GM23338 (cell line): ENCODE measurements around the gene PRPF18. TPM values are rescaled to one million over a fixed set of nuclear protein-coding genes. Genes with fewer than 3 reads are reported as not detected.

ENCODE experiments used
- ATAC-seq: fragments of 200-7000 bp; cut with Tn5 transposase; 3 replicates; pipeline ENCODE4 v1.9.1; 2020
- DNase-seq: peaks from one replicate; pipeline ENCODE4 v3.0.0-alpha.2; 2015; ENCODE audit warnings: low spot score
- H2AFZ ChIP-seq: fragments of 200-600 bp; sonication (generic); 2 replicates; pipeline ENCODE4 v1.8.0; 2016; ENCODE audit warnings: antibody characterized with exemption, mild to moderate bottlenecking, moderate library complexity
- H3F3A ChIP-seq: fragments of 200-600 bp; sonication (generic); replicated peaks from 2 replicates; pipeline ENCODE4 v1.8.0; 2017; ENCODE audit warnings: antibody characterized with exemption, mixed run types, low read depth
- H3K27ac ChIP-seq: fragments of 200-600 bp; sonication (generic); 2 replicates; pipeline ENCODE4 v1.6.1; 2016; ENCODE audit warnings: low read depth
- H3K27me3 ChIP-seq: fragments of 200-600 bp; sonication (generic); 2 replicates; pipeline ENCODE4 v1.8.0; 2016; ENCODE audit warnings: mild to moderate bottlenecking, mixed run types, moderate library complexity; ENCODE audit not compliant: insufficient read depth
- H3K36me3 ChIP-seq: fragments of 200-600 bp; sonication (generic); 2 replicates; pipeline ENCODE4 v1.8.0; 2016; ENCODE audit warnings: mild to moderate bottlenecking; ENCODE audit not compliant: insufficient read depth
- H3K4me1 ChIP-seq: fragments of 200-600 bp; sonication (generic); 2 replicates; pipeline ENCODE4 v1.8.0; 2016; ENCODE audit warnings: mild to moderate bottlenecking, moderate library complexity; ENCODE audit not compliant: insufficient read depth
- H3K4me2 ChIP-seq: fragments of 200-600 bp; sonication (generic); 2 replicates; pipeline ENCODE4 v1.7.1; 2017; ENCODE audit warnings: mixed run types
- H3K4me3 ChIP-seq: fragments of 200-600 bp; sonication (generic); 2 replicates; pipeline ENCODE4 v1.6.1; 2016; ENCODE audit warnings: mixed run types
- H3K79me2 ChIP-seq: fragments of 200-600 bp; sonication (generic); replicated peaks from 2 replicates; pipeline ENCODE4 v1.8.0; 2017; ENCODE audit warnings: mild to moderate bottlenecking; ENCODE audit not compliant: insufficient read depth
- H3K9me2 ChIP-seq: fragments of 200-600 bp; sonication (generic); 2 replicates; pipeline ENCODE4 v1.8.0; 2017; ENCODE audit not compliant: insufficient read depth
- H4K20me1 ChIP-seq: fragments of 200-600 bp; sonication (generic); replicated peaks from 2 replicates; pipeline ENCODE4 v1.8.0; 2017; ENCODE audit warnings: mild to moderate bottlenecking; ENCODE audit not compliant: insufficient read depth
- H3K27ac Mint-ChIP-seq: 2 replicates; pipeline ENCODE4 v1.8.0; 2020; ENCODE audit warnings: inconsistent platforms, mild to moderate bottlenecking, moderate library complexity, mixed read lengths
- H3K27me3 Mint-ChIP-seq: 3 replicates; pipeline ENCODE4 v1.8.0; 2022; ENCODE audit warnings: low read depth, mild to moderate bottlenecking, moderate library complexity, mixed read lengths, inconsistent platforms; ENCODE audit not compliant: insufficient read depth, poor library complexity
- H3K36me3 Mint-ChIP-seq: 3 replicates; pipeline ENCODE4 v1.8.0; 2021; ENCODE audit warnings: low read depth, mild to moderate bottlenecking, inconsistent platforms, moderate library complexity, mixed read lengths
- H3K4me1 Mint-ChIP-seq: 3 replicates; pipeline ENCODE4 v1.8.0; 2020; ENCODE audit warnings: mild to moderate bottlenecking, inconsistent platforms, mixed read lengths
- H3K4me3 Mint-ChIP-seq: 3 replicates; pipeline ENCODE4 v1.8.0; 2021; ENCODE audit warnings: moderate library complexity, mild to moderate bottlenecking, inconsistent platforms, mixed read lengths
- H3K9me3 Mint-ChIP-seq: 3 replicates; pipeline ENCODE4 v1.8.0; 2020; ENCODE audit warnings: moderate library complexity, mild to moderate bottlenecking, inconsistent platforms, mixed read lengths
- EZH2 ChIP-seq: fragments of 200-600 bp; sonication (generic); IDR thresholded peaks from one replicate; pipeline ENCODE4 v1.8.0; 2017; ENCODE audit warnings: antibody characterized with exemption, mild to moderate bottlenecking, low read depth; ENCODE audit not compliant: unreplicated experiment
- EZH2phosphoT487 ChIP-seq: fragments of 200-600 bp; sonication (generic); IDR thresholded peaks from one replicate; pipeline ENCODE4 v1.8.1; 2018; ENCODE audit warnings: antibody characterized with exemption; ENCODE audit not compliant: unreplicated experiment
- JUNB ChIP-seq: IDR thresholded peaks from one replicate; pipeline ENCODE4 v1.6.1; 2016; ENCODE audit warnings: antibody characterized with exemption; ENCODE audit not compliant: unreplicated experiment
- NANOG ChIP-seq: IDR thresholded peaks from 2 replicates; pipeline ENCODE4 v1.6.1; 2016; ENCODE audit warnings: antibody characterized with exemption, borderline replicate concordance
- POLR2AphosphoS5 ChIP-seq: IDR thresholded peaks from 2 replicates; pipeline ENCODE4 v1.6.1; 2016; ENCODE audit warnings: antibody characterized with exemption, low read depth
- REST ChIP-seq: IDR thresholded peaks from one replicate; pipeline ENCODE4 v1.6.1; 2018; ENCODE audit warnings: antibody characterized with exemption; ENCODE audit not compliant: unreplicated experiment
- STAT1 ChIP-seq: IDR thresholded peaks from one replicate; pipeline ENCODE4 v1.6.1; 2016; ENCODE audit warnings: antibody characterized with exemption; ENCODE audit not compliant: unreplicated experiment
- ZNF114 ChIP-seq: fragments of 250-450 bp; sonication (Bioruptor Pico); IDR thresholded peaks from 2 replicates; pipeline ENCODE4 v1.5.0; 2020; ENCODE audit warnings: mild to moderate bottlenecking, moderate library complexity
- ZNF331 ChIP-seq: fragments of 250-450 bp; sonication (Bioruptor Pico); IDR thresholded peaks from 2 replicates; pipeline ENCODE4 v1.5.0; 2020; ENCODE audit warnings: low read depth, mild to moderate bottlenecking, moderate library complexity
- polyA plus RNA-seq: library from polyadenylated mRNA; unstranded; fragments of >200 nt; fragmentation: Nextera tagmentation; extraction: Ambion mirVana; gene quantifications from 2 replicates; pipeline ENCODE4 v1.2.1, GENCODE V29; 2016
- total RNA-seq: library from RNA; depleted of rRNA; stranded (reverse); fragments of >200 nt; shearing (Covaris generic); gene quantifications from 2 replicates; pipeline ENCODE4 v1.2.3, GENCODE V29; 2014
- TF ChIP-seq, protein P1 (sequence below): fragments of 250-450 bp; sonication (Bioruptor Pico); IDR thresholded peaks from 2 replicates; pipeline ENCODE4 v1.5.0; 2020; ENCODE audit warnings: mild to moderate bottlenecking, moderate library complexity
- TF ChIP-seq, protein P2 (sequence below), 2 experiments: fragments of 200-600 bp in 1 of 2; sonication (generic) in 1 of 2; conservative IDR thresholded peaks; 2 replicates each; pipeline versions ENCODE4 v1.5.1 to v1.6.1; 2016 to 2017; ENCODE audit warnings: antibody characterized with exemption in 2 of 2, low read depth in 2 of 2, mild to moderate bottlenecking in 2 of 2, moderate library complexity in 1 of 2

PRPF18 gene
- total and polyA plus RNA-seq, 2 experiments from 2014 or later, result 15.1 to 17.2 TPM

DNA sequence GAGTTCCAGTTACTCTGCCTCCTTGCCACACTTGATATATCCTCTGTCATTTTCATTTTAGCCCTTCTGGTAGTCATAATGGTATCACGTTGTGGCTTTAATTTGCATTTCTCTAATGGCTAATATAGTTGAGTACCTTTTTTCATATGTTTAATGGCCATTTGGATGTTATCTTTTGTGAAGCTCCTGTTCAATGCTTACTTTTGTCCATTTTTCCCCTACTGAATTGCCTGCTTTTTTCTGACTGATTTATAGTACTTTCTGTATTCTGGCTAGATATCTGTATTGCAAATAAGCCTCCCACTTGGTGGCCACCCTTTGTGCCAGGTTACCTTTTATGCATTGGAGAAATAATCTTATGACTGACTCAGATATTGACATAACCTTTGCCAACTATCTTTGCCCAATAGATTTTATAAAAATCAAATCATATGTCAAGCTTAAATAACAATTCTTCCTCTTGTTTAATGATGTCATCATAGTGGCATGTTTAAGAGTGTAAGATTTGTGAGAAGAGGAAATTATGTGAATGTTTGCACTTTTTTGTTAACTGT, 50.6 kb downstream of the PRPF18 start:
- H3K4me1 Mint-ChIP-seq, result no peaks in the 10 kb centered on the region
- H3K36me3 Mint-ChIP-seq, result peaks cover 34% of the 10 kb centered on the region
- Histone ChIP-seq H3F3A (no peaks in the 10 kb centered on the region), H3K9me2 (no peaks in the 10 kb centered on the region), H3K4me3 (no peak overlapping the region), H3K27me3 (no peaks in the 10 kb centered on the region), H3K36me3 (peaks cover 10% of the 10 kb centered on the region), H3K79me2 (no peaks in the 10 kb centered on the region), H3K27ac (no peak overlapping the region), H3K4me1 (no peaks in the 10 kb centered on the region), H4K20me1 (no peaks in the 10 kb centered on the region), H2AFZ (no peak overlapping the region), H3K4me2 (no peak overlapping the region)
- H3K9me3 Mint-ChIP-seq, result peaks cover 19% of the 10 kb centered on the region
- no peak for ATAC-seq
- peaks cover 4% of the 10 kb centered on the region for H3K27me3 Mint-ChIP-seq
- H3K27ac Mint-ChIP-seq, result no peak overlapping the region
- TF ChIP-seq REST (no peak), ZNF331 (CRISPR knock-in tag) (no peak)
- no peak for DNase-seq
- H3K4me3 Mint-ChIP-seq, result no peak overlapping the region

GRCh38 chr10:13637894-13638293, 51.1 kb downstream of the PRPF18 start:
- no peaks in the 10 kb centered on the region for H4K20me1 ChIP-seq
- no peak overlapping the region for H2AFZ ChIP-seq
- Mint-ChIP-seq H3K27me3 (peaks cover 4% of the 10 kb centered on the region), H3K27ac (no peak overlapping the region), H3K9me3 (peaks cover 24% of the 10 kb centered on the region), H3K36me3 (peaks cover 39% of the 10 kb centered on the region), H3K4me1 (no peaks in the 10 kb centered on the region; the same call in 2 of the 3 replicates), H3K4me3 (no peak overlapping the region)
- H3F3A ChIP-seq, result no peaks in the 10 kb centered on the region
- H3K4me1 ChIP-seq, result no peaks in the 10 kb centered on the region
- no peak overlapping the region for H3K4me2 ChIP-seq
- no peaks in the 10 kb centered on the region for H3K79me2 ChIP-seq
- H3K27ac ChIP-seq, result no peak overlapping the region
- H3K9me2 ChIP-seq, result no peaks in the 10 kb centered on the region
- no peaks in the 10 kb centered on the region for H3K27me3 ChIP-seq
- DNase-seq (no peak), ATAC-seq (no peak)
- H3K4me3 ChIP-seq, result no peak overlapping the region
- peaks cover 15% of the 10 kb centered on the region for H3K36me3 ChIP-seq
- TF ChIP-seq STAT1 (no peak), ZNF331 (CRISPR knock-in tag) (no peak), ZNF114 (no peak), NANOG (no peak), POLR2AphosphoS5 (no peak), EZH2 (no peak), JUNB (no peak), EZH2phosphoT487 (no peak)
- TF ChIP-seq, protein P1, sequence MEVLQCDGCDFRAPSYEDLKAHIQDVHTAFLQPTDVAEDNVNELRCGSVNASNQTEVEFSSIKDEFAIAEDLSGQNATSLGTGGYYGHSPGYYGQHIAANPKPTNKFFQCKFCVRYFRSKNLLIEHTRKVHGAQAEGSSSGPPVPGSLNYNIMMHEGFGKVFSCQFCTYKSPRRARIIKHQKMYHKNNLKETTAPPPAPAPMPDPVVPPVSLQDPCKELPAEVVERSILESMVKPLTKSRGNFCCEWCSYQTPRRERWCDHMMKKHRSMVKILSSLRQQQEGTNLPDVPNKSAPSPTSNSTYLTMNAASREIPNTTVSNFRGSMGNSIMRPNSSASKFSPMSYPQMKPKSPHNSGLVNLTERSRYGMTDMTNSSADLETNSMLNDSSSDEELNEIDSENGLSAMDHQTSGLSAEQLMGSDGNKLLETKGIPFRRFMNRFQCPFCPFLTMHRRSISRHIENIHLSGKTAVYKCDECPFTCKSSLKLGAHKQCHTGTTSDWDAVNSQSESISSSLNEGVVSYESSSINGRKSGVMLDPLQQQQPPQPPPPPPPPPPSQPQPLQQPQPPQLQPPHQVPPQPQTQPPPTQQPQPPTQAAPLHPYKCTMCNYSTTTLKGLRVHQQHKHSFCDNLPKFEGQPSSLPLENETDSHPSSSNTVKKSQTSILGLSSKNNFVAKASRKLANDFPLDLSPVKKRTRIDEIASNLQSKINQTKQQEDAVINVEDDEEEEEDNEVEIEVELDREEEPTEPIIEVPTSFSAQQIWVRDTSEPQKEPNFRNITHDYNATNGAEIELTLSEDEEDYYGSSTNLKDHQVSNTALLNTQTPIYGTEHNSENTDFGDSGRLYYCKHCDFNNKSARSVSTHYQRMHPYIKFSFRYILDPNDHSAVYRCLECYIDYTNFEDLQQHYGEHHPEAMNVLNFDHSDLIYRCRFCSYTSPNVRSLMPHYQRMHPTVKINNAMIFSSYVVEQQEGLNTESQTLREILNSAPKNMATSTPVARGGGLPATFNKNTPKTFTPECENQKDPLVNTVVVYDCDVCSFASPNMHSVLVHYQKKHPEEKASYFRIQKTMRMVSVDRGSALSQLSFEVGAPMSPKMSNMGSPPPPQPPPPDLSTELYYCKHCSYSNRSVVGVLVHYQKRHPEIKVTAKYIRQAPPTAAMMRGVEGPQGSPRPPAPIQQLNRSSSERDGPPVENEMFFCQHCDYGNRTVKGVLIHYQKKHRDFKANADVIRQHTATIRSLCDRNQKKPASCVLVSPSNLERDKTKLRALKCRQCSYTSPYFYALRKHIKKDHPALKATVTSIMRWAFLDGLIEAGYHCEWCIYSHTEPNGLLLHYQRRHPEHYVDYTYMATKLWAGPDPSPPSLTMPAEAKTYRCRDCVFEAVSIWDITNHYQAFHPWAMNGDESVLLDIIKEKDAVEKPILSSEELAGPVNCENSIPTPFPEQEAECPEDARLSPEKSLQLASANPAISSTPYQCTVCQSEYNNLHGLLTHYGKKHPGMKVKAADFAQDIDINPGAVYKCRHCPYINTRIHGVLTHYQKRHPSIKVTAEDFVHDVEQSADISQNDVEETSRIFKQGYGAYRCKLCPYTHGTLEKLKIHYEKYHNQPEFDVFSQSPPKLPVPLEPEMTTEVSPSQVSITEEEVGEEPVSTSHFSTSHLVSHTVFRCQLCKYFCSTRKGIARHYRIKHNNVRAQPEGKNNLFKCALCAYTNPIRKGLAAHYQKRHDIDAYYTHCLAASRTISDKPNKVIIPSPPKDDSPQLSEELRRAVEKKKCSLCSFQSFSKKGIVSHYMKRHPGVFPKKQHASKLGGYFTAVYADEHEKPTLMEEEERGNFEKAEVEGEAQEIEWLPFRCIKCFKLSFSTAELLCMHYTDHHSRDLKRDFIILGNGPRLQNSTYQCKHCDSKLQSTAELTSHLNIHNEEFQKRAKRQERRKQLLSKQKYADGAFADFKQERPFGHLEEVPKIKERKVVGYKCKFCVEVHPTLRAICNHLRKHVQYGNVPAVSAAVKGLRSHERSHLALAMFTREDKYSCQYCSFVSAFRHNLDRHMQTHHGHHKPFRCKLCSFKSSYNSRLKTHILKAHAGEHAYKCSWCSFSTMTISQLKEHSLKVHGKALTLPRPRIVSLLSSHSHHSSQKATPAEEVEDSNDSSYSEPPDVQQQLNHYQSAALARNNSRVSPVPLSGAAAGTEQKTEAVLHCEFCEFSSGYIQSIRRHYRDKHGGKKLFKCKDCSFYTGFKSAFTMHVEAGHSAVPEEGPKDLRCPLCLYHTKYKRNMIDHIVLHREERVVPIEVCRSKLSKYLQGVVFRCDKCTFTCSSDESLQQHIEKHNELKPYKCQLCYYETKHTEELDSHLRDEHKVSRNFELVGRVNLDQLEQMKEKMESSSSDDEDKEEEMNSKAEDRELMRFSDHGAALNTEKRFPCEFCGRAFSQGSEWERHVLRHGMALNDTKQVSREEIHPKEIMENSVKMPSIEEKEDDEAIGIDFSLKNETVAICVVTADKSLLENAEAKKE (CRISPR knock-in tag), result no peak
- TF ChIP-seq, protein P2, sequence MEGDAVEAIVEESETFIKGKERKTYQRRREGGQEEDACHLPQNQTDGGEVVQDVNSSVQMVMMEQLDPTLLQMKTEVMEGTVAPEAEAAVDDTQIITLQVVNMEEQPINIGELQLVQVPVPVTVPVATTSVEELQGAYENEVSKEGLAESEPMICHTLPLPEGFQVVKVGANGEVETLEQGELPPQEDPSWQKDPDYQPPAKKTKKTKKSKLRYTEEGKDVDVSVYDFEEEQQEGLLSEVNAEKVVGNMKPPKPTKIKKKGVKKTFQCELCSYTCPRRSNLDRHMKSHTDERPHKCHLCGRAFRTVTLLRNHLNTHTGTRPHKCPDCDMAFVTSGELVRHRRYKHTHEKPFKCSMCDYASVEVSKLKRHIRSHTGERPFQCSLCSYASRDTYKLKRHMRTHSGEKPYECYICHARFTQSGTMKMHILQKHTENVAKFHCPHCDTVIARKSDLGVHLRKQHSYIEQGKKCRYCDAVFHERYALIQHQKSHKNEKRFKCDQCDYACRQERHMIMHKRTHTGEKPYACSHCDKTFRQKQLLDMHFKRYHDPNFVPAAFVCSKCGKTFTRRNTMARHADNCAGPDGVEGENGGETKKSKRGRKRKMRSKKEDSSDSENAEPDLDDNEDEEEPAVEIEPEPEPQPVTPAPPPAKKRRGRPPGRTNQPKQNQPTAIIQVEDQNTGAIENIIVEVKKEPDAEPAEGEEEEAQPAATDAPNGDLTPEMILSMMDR (conservative IDR thresholded peaks at IDR 0.05; ENCODE audit: low read depth in 2 of 2), result no peak
